PC-9 (cell line): ENCODE data around the gene DDX28.

Experiments used
- CTCF ChIP-seq: fragments of 200-600 bp; sonication (generic); conservative IDR thresholded peaks from 2 replicates; pipeline ENCODE4 v1.6.1; 2017; ENCODE audit warnings: mixed run types, antibody characterized with exemption, mild to moderate bottlenecking, moderate library complexity
- EZH2 ChIP-seq: fragments of 200-600 bp; sonication (generic); IDR thresholded peaks from 2 replicates; pipeline ENCODE4 v1.8.0; 2017; ENCODE audit warnings: antibody characterized with exemption, low read depth

GRCh38 chr16:67977469-67978227 lies 45.4 kb downstream of the DDX28 start:
- TF ChIP-seq CTCF (no peak), EZH2 (no peak)
